ENCODE data around the gene DPEP1.
A peak's percentile ranks its signal among the peaks of the same experiment; 100 is the strongest.
"Not testable (repeated sequence)": the region's sequence is repeated elsewhere in the genome, so short reads cannot be mapped to it uniquely, and the experiment has no call there.

The DPEP1 gene

DNA sequence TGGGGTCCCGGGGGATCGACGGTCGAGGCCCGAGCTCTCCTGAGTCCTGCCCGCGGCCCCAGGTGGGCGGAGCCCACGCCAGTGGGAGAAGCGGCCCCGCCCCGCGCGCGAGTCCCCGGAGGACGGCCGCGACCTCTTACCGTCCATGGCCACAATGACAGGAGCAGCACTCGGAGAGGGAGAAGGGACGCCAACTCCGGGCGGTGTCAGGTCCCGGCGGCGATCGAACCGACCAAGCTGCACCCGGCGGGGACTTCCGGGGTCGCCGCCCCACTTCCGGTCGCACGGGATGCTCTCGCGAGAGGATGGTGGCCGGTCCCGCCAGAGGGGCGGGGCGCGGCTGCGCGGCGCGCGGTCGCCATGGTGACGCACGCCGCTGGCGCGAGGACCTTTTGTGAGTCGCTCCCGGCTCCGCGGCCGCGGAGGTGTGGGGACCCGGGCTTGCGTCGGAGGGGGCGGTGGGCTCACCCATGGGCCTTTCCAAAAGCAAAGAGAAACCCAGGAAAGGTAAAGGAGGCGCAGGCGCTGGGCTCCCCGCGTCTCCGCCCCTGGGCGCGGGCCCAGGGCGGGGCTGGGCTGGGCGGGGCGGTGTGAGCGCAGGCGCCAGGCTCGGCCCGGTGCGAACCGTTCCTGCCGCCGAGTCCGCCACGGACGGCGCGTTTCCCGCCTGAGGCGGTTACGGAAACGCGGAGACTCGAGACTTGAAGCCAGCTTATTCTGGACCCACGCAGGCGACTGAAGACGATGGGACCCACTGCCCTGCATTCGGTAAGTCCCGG is 44.2 kb downstream of the DPEP1 start, which contains the start of the genes CHMP1A and SPATA33:
Gene CHMP1A, minus strand, starts transcription at position 267 of the 779 bp plus-strand sequence. Its CDS starts 120 bp downstream, at position 147.
Gene SPATA33, plus strand, starts transcription at position 395 of the 779 bp plus-strand sequence. Its CDS starts 76 bp downstream, at position 471.
- ChIA-PET POLR2A (interaction anchor here (0.6 to 1.0 kb wide), 2 partner anchors 11 to 29 kb away, joined by 3 read pairs; partner anchors contain the start of gene CDK10), CTCF (no interaction called here)
- TF ChIP-seq ARNT (IDR thresholded peaks at IDR 0.05), result no peak
- no peak for TF ChIP-seq BHLHE40 (IDR thresholded peaks at IDR 0.05; ENCODE audit: borderline replicate concordance)
- no peak for TF ChIP-seq SUZ12 (IDR thresholded peaks at IDR 0.05)
- no peak for TF ChIP-seq CTBP1 (IDR thresholded peaks at IDR 0.05; ENCODE audit: borderline replicate concordance)
- no peak for TF ChIP-seq LEF1 (IDR thresholded peaks at IDR 0.05; ENCODE audit: borderline replicate concordance)
- TF ChIP-seq ELF4 (IDR thresholded peaks at IDR 0.05), result peak; percentile 89
- TF ChIP-seq FOXK2 (IDR thresholded peaks at IDR 0.05), result no peak
- no peak for TF ChIP-seq FOXM1 (IDR thresholded peaks at IDR 0.05; ENCODE audit: borderline replicate concordance)
- TF ChIP-seq NFRKB (IDR thresholded peaks at IDR 0.05), result no peak
- TF ChIP-seq PKNOX1 (IDR thresholded peaks at IDR 0.05), result no peak
- TF ChIP-seq ZNF384 (IDR thresholded peaks at IDR 0.05), result no peak
- peak; percentile 82; the same call in 1 of the 2 replicates for TF ChIP-seq L3MBTL2 (conservative IDR thresholded peaks at IDR 0.05)
- no peak for TF ChIP-seq SP1 (IDR thresholded peaks at IDR 0.05)
- no peak for TF ChIP-seq FOXA1 (IDR thresholded peaks at IDR 0.05)
- no peak for TF ChIP-seq HDGF (IDR thresholded peaks at IDR 0.05; ENCODE audit: borderline replicate concordance)
- TF ChIP-seq TARDBP (IDR thresholded peaks at IDR 0.05), result no peak
- DNase-seq (ENCODE audit: extremely low spot score), result peak; percentile 99

DNA sequence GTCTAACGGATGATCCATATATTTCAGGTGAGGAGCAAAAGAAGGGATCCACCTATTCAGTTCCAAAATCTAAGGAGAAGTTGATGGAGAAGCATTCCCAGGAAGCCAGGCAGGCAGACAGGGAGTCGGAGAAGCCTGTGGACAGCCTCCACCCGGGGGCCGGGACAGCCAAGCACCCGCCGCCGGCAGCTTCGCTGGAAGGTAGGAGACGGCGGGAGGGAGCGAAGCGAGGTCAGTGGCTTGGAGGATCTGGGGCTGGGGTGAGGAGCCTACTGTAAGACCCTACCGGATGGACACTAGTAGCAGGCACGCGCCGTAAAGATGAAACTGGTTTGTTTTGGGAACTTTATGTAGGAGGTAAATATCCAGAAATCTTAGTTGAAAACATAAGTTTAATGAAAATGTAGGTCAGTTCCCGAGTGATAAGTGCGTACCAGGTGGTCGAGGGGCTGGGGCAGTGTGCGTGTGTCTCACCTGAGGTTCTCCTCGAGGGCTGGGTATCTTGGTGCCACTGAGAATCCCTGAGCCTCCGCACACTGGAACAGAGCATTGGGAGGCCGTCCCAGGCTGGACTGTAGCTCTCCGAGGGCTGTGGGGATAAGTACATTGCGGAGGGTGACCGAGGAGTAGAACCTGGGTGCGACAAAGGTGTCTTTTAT is 44.9 kb downstream of the DPEP1 start:
- DNase-seq (ENCODE audit: extremely low spot score), result peak; percentile 43
- ChIA-PET CTCF (no interaction called here), POLR2A (no interaction called here)
- no peak for TF ChIP-seq TARDBP (IDR thresholded peaks at IDR 0.05)
- peak; percentile 25; the same call in 1 of the 2 replicates for TF ChIP-seq L3MBTL2 (conservative IDR thresholded peaks at IDR 0.05)

- ChIA-PET POLR2A (no interaction called here), CTCF (no interaction called here)
- TF ChIP-seq L3MBTL2 (conservative IDR thresholded peaks at IDR 0.05), result no peak
- TF ChIP-seq HDGF (IDR thresholded peaks at IDR 0.05; ENCODE audit: borderline replicate concordance), result no peak
- no peak for TF ChIP-seq ZNF384 (IDR thresholded peaks at IDR 0.05)
- no peak for TF ChIP-seq SP1 (IDR thresholded peaks at IDR 0.05)
- TF ChIP-seq SUZ12 (IDR thresholded peaks at IDR 0.05), result no peak
- TF ChIP-seq ELF4 (IDR thresholded peaks at IDR 0.05), result no peak
- TF ChIP-seq PKNOX1 (IDR thresholded peaks at IDR 0.05), result no peak
- no peak for TF ChIP-seq BHLHE40 (IDR thresholded peaks at IDR 0.05; ENCODE audit: borderline replicate concordance)
- no peak for TF ChIP-seq ARNT (IDR thresholded peaks at IDR 0.05)
- no peak for TF ChIP-seq CTBP1 (IDR thresholded peaks at IDR 0.05; ENCODE audit: borderline replicate concordance)
- TF ChIP-seq TARDBP (IDR thresholded peaks at IDR 0.05), result no peak
- TF ChIP-seq FOXA1 (IDR thresholded peaks at IDR 0.05), result no peak
- no peak for TF ChIP-seq FOXK2 (IDR thresholded peaks at IDR 0.05)
- DNase-seq (ENCODE audit: extremely low spot score), result no peak
Observed at GRCh38 chr16:89660146-89660545, 46.7 kb downstream of the DPEP1 start.

GRCh38 chr16:89661215-89661614 is 47.8 kb downstream of the DPEP1 start:
- DNase-seq (ENCODE audit: extremely low spot score), result no peak
- CTCF ChIA-PET, result no interaction called here
- POLR2A ChIA-PET, result no interaction called here
- TF ChIP-seq SUZ12 (IDR thresholded peaks at IDR 0.05) (no peak), TARDBP (IDR thresholded peaks at IDR 0.05) (no peak)

DNA sequence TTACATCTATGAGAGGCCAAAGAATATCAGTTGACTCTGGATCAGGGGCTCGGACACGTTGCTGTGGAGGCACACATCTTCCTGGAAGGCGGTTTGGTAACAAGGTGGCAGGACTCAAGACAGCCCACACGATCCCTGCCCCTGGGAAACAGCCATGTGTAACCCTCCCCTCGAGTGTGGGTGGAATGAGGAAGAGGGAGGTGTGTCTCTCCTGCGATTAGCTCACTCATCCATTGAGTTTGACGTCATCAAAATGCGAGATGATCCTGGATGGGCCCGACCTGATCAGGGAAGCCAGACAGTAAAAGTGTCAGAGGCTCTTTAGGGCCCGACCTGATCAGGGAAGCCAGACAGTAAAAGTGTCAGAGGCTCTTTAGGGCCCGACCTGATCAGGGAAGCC is 50.8 kb downstream of the DPEP1 start:
- CTCF ChIA-PET, result not testable (repeated sequence)

GRCh38 chr16:89667000-89667399 is 53.6 kb downstream of the DPEP1 start:
- ChIA-PET CTCF (interaction anchor here (0.6 kb wide), 1 partner anchor 447 kb away, joined by 3 read pairs; no protein-coding TSS in a partner anchor), POLR2A (interaction anchor here (0.9 kb wide), 1 partner anchor 19 kb away, joined by 3 read pairs; the partner anchor contains the start of gene CDK10)
- DNase-seq (ENCODE audit: extremely low spot score), result not testable (repeated sequence)

More for the DNA sequence above, 50.8 kb downstream of the DPEP1 start:
- POLR2A ChIA-PET, result interaction anchor here (1.0 kb wide), 1 partner anchor 22 kb away, joined by 3 read pairs; the partner anchor contains the start of gene CDK10
- not testable (repeated sequence) for DNase-seq (ENCODE audit: extremely low spot score)

DNA sequence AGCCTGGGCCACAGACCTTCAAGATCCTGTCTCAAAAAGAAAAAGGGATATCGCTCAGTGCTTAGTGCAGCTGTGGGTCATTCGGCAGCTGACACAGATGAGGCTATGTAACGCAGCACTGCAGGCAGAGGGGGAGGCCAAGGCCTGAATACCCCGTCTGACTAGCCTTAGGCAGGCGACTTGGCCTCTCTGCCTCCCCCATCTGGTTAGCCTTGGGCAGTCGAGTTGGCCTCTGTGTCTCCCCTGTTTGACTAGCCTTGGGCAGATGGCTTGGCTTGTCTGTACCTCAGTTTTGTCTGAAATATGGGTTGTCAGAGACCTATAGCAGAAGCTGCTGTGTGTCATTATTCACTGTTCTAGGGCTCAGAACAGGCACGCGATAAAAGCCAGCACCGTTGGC is 54.2 kb downstream of the DPEP1 start:
- CTCF ChIA-PET, result no interaction called here
- no peak for DNase-seq (ENCODE audit: extremely low spot score)
- POLR2A ChIA-PET, result interaction anchor here (0.9 kb wide), 1 partner anchor 18 kb away, joined by 3 read pairs; the partner anchor contains the start of gene CDK10
- TF ChIP-seq ARNT (IDR thresholded peaks at IDR 0.05) (no peak), FOXA1 (IDR thresholded peaks at IDR 0.05) (no peak), SP1 (IDR thresholded peaks at IDR 0.05) (no peak), CTBP1 (IDR thresholded peaks at IDR 0.05; ENCODE audit: borderline replicate concordance) (no peak), L3MBTL2 (conservative IDR thresholded peaks at IDR 0.05) (no peak), ZNF384 (IDR thresholded peaks at IDR 0.05) (no peak), NFRKB (IDR thresholded peaks at IDR 0.05) (no peak), LEF1 (IDR thresholded peaks at IDR 0.05; ENCODE audit: borderline replicate concordance) (no peak), SUZ12 (IDR thresholded peaks at IDR 0.05) (no peak), FOXM1 (IDR thresholded peaks at IDR 0.05; ENCODE audit: borderline replicate concordance) (no peak), ELF4 (IDR thresholded peaks at IDR 0.05) (no peak), TARDBP (IDR thresholded peaks at IDR 0.05) (no peak), HDGF (IDR thresholded peaks at IDR 0.05; ENCODE audit: borderline replicate concordance) (no peak)
